HG02798 (cell line): ENCODE data around the gene NR0B1.

Source experiments
- ATAC-seq: cut with Tn5 transposase; IDR thresholded peaks from one replicate; pipeline ENCODE4 v1.9.1; 2021; ENCODE audit warnings: mild to moderate bottlenecking; ENCODE audit not compliant: unreplicated experiment, poor library complexity

The NR0B1 gene, protein sequence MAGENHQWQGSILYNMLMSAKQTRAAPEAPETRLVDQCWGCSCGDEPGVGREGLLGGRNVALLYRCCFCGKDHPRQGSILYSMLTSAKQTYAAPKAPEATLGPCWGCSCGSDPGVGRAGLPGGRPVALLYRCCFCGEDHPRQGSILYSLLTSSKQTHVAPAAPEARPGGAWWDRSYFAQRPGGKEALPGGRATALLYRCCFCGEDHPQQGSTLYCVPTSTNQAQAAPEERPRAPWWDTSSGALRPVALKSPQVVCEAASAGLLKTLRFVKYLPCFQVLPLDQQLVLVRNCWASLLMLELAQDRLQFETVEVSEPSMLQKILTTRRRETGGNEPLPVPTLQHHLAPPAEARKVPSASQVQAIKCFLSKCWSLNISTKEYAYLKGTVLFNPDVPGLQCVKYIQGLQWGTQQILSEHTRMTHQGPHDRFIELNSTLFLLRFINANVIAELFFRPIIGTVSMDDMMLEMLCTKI

DNA sequence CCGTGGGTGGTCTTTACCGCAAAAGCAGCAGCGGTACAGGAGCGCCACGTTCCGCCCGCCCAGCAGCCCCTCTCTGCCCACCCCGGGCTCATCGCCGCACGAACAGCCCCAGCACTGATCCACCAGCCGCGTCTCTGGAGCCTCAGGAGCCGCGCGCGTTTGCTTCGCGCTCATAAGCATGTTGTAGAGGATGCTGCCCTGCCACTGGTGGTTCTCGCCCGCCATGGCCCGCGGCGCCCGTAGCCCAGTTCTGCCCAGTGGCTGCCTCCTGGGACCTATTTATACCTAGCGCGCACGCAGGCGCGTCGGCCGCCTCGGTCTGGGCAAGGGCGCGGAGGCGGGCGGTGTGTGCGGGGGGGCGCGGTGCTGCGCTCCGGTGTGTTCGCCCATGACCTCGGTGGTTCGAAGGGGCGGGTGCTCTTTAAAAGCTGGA is at the start of gene NR0B1:
TSS of gene NR0B1 (minus strand) at position 252 of the 433 bp plus-strand sequence. CDS start at position 225, 27 bp downstream.
- ATAC-seq, result no peak

DNA sequence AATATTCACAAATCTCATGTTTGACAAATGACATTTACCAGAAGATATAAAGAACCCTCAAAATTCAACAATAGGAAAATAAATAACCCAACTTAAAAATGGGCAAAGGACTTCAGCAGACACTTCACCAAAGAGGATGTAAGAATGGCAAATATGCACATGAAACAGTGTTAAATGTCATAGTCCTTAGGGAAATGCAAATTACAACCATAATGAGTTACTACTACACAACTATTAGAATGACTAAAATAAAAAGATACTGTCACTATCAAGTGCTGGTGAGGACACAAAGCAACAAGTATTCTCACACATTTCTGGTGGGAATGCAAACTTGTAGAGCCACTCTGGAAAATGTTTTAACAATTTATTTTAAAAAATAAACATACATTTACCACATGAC is 40.8 kb upstream of the NR0B1 start:
- ATAC-seq, result no peak

DNA sequence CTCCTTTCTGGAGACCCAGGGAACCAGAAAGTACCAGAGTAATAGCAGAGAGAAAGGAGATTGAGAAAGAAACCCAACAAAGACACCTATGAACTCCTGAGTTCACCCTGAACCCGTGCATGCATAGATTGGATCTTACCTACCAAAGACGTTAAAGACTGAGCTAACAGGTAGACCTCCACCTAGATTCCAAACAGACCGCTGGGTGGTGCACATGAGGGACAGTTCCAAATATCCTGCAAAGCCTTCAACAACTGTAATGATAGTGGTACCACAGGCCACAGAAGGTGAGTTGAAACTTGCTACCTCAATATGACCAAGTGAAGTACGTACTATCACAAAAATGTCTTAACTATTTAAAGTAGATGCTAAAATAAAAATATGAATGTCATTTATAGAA is 34.0 kb upstream of the NR0B1 start:
- no peak for ATAC-seq

DNA sequence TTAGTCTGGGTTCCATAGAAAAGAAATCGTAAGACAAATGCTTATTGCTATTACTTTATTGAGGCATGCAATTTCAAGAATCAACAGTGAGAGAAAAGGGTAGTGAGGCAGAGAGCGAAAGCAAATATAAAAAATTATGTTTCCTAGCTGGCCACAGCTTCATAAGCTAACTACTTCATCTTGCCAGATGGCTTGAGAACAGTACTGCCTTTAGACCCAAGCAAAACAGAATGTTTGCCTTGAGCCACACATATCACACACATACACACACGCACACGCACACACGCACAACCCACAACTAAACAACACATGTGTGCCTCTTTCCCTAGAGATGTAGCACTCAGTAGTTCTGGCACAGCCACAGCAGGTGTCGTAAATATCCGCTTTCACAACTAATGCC is 31.6 kb upstream of the NR0B1 start:
- no peak for ATAC-seq

DNA sequence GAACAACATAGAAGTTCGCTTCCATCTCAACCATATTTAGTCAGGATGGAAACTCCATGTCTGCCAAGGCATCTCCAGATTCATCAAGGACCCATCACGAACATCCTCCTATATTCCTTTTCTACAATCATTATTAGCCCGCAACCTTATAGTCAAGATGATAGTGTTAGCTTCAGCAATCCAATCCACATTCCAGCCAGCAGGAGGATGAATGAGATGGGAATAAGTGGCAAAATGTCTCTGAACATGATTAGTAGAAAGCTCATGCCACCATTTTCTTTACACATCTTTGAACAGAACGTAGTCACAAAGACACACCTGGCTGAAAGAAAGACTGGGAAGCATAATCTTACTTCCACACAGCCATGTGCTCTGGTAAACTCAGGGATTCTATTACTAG is 18.6 kb upstream of the NR0B1 start:
- ATAC-seq, result no peak

DNA sequence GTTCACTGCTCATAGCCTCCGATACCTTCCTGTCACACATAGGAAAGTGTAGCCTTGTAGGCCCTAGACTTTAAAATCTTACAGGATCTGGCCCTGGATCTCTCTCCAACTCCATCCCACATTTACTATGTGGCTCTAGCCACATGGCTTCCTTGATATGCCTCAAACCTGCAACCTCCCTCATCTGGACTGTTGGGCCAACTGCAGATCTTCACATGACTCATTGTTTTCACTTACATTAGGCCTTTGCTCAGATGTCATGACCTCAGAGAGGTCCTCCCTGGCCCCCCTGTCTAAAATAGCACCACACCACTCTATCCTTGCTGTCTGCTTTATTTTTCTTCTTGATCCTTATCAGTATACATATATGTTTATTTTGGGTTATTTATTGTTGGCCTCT is 8.1 kb upstream of the NR0B1 start:
- ATAC-seq, result no peak

DNA sequence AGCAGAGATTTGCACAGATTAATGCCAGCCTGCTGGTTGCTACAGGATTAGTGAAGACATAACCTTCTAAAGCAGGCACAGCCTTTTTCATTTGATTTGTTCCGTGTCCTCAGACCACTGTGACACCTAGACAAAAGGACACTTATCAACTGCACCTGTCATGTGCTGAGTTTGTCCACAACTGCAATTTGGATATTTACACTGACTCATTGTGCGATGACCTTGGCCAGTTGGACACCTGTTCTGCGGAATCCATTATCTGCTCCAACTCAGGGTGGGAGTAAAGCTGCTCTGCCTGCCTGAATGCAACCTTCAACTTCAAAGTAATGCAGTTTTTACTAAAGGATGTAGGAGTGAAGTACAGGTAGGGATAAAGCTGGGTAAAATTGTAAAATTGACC is 4.1 kb upstream of the NR0B1 start:
- no peak for ATAC-seq

DNA sequence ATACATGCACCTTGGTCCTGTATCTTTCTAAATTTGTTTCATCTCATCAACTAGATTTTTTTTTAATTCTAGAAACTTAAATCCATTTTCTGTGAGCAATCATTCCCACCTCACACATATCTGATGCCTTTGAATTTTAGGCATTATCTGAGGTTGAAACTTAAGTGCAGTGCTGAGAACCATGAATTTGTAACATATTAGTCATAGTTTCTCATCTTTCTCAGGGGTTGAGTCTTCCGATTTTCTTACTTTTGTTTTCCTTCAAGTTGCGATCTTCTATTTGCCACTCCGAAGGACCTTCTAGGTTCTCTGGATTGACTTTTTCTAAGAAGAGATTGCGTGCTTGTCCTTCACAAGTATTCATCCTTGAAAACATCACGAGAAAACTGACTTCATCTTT is 3.7 kb upstream of the NR0B1 start:
- ATAC-seq, result no peak

DNA sequence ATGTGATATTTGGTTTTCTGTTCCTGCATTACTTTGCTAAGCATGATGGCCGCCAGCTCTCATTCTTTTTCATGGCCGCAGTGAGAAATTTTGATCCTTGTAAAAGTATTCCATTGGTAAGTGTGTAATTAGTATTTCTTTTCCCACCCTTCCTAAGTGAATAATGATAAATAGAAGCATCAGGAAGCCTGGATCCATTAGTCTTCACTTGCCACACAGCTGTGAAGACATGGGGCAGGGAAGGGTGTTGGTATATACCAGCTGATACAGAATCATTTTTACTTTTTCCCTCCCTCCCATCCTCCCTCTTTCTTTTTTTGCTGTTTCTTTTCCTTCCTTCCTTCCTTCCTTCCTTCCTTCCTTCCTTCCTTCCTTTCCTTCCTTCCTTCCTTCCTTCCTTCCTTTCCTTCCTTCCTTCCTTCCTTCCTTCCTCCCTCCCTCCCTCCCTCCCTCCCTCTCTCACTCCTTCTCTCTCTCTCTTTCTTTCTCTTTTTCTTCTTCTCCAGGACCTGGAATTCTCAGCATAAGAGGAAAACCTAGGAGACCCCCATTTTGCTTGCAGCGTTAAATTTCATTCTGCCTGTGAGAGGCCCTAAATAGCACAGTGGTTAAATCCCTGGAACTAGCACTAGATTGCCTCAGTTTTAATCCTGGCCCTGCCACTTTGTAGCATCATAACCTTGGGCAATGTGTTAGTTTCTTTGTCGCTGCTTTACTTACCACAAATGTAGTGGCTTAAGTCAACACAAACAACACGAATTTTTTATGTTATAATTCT is 1.4 kb upstream of the NR0B1 start:
- no peak for ATAC-seq

DNA sequence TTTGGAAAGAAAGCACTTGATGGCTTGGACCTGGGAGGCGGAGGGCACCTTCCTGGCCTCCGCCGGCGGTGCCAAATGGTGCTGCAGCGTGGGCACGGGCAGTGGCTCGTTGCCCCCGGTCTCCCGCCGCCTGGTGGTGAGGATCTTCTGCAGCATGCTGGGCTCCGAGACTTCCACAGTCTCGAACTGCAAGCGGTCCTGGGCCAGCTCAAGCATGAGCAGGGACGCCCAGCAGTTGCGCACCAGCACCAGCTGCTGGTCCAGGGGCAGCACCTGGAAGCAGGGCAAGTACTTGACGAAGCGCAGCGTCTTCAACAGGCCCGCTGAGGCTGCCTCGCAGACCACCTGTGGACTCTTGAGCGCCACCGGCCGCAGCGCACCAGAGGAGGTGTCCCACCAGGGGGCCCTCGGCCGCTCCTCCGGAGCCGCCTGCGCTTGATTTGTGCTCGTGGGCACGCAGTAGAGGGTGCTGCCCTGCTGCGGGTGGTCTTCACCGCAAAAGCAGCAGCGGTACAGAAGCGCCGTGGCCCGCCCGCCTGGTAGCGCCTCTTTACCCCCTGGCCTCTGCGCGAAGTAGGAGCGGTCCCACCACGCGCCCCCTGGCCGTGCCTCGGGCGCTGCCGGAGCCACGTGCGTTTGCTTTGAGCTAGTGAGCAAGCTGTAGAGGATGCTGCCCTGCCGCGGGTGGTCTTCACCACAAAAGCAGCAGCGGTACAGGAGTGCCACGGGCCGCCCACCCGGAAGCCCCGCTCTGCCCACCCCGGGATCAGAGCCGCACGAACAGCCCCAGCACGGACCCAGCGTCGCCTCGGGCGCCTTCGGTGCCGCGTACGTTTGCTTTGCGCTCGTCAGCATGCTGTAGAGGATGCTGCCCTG is 689 bp downstream of the NR0B1 start:
- no peak for ATAC-seq

DNA sequence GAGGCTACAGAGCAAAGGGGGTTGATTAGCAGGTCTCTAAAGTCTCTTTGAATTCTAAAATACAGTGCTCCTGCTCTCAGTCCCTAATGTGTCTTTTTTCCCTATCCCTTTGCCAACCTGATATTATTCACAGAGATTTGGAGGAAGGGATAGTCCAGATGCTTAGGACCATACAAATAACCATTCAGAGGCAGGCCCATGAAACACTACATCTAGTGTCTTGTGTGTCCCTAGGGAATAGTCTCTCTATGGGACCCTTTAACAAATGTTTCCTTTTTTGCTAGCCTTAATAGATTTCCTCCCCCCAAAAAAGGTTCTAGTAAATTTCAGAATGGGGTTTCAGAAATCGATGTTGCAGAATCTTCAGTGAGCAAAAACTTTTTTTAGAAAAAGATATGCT is 1.7 kb downstream of the NR0B1 start:
- ATAC-seq, result no peak

DNA sequence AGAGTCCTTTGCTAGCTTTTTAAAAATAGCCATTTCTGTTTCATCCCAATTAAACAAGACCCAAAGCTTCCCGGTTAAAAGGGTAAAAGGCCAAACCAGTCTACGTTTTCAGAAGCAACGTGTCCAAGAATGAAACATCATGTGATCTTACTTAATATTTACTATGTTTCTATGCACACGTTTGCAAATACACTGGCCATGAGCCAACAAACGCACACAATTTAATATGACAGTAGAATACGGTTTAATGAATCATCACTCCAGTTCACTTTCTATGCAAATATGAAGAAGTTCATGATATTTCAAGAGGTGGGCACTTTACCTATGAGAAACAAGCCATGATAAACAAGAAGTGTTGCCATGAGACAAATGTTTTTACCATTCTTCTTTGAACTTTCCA is 4.3 kb downstream of the NR0B1 start:
- no peak for ATAC-seq

DNA sequence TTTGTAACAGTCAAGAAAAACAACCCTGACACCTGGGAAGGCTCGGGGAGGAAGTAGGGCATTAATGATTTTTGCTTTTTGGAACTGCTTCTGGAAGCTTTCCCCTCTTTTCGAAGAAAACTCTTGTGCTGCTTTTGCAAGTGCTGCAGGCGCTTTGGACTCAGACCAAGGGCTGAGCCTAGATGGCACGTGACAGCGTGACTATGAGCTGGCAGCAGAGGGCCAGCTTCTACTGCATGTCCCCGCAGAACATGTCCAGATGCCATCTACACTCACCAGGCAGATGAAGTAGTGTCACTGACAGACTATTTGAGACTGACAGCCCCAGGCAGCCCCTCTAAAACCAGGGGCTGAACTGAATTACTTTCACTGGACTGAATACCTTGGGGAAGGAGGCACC is 6.2 kb downstream of the NR0B1 start:
- no peak for ATAC-seq

DNA sequence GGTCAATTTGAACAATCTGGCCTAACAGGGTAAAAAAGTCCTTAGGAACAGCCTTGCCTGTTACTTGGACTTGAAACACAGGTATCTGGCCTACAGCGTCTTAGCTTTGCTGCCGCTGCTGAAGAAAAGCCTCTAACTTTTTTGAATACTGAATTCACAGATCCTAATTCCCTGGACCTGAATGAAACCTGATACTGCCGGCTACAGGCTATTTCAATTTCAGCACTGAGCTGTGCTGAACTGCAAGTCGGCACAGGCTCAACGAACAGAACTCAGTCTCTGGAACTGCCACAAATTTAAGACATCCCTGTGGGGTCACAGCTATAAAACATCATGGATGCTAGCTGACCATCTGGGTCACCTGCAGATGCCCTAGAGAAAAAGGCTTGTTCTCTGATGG is 7.2 kb downstream of the NR0B1 start:
- ATAC-seq, result no peak

DNA sequence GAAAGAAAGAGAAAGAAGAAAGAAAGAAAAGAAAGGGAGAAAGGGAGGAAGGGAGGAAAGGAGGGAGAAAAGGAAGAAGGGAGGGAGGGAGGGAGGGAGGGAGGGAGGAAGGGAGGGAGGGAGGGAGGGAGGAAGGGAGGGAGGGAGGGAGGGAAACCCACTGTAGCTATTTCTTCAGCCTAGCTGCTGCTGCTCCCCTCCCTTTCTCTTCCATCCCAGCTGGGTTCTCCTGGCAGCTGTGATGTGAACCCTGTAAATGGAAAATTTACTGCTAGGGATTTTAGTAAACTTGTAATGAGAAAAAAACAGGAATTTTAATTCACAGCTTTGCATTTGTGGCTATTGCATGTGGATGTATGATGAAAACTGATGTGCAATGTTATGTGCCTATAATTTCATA is 8.0 kb downstream of the NR0B1 start:
- ATAC-seq, result no peak

DNA sequence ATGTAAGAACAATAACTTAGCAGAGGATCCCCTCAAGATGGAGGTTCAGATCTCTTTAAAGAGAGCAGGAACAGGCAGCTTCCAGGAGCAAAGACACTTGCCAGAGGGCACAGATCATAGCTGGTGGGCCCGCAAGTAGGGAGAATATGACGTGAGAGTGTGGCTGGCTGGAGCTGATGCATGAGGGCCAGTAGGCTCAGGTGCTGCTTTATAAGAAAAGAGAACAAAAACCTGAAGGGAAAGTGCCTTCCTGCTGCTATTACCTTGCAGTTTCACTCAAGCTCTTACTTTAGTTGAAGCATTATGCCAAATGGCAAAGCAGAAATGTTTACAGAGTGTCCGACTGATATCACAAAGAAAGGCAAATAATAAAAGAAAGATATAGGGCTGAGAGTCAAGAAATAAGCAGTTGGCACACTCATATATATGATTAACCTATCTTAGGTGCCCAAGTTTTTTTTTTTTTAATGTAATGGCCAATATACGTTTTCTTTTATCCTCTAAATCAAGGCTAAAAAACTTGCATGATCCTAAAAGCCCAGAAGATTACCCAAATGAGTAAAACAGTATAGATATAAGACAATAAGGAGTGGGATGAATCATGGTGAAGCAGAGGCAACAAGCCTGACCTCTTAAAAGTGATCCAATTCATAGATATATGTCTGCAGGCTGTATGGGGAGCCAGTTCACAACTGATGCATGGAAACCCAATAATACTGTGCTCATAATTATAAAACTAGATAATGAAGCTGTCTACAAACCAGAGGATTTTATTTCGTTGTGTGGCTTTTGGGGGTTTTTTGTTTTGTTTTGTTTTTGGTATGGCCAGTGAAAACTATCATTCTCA is 12.6 kb downstream of the NR0B1 start:
- ATAC-seq, result no peak

DNA sequence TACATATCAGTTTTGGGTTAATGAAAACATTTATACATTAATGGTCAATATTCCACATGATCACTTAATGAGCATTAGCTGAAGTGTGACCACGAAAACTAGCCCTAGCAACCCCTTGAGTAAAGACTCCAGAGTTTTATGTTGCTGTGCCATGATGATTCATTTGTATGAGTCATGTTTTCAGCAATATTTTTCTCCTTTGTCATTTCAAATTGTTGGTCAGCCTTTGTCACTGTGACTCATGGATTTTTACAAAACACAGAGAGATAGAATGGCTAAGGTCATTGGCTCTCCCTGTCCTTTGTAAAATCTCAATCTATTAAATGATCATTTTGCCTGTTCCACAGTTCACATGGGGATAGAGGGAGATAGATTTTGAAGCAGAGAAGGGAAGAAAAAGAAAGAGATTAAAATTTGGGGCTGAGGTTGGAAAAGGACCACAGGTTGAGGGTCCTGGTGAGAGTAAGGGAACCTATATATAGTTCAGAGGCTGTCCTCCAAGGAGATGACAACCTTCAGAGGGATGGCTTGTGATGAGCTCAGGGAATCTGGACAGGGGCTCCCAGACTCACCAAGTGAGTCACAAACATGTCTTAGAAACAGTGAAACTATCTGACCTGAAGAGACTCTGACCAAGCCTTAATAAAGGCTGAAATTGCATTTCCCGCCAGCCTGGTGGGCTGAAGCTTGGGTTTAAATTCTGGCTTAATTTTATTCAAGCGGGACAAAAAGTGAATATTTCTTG is 25.6 kb downstream of the NR0B1 start:
- ATAC-seq, result no peak

DNA sequence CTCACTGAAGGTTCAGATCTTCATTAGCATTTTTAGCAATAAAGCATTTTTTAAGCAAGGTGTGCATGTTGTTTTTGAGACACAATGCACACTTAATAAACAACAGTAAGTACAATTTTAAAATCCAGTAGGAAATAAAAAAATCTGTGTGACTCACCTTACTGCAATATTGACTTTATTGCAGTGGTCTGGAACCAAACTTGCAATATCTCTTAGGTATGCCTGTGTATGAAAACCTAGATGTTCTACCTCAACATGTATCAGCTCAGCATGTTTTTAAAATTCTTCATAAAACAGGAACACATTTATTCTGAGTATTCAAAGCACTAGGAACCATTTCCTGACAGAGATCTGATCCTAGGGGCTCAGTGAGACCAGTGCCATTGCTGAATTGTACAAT is 26.7 kb downstream of the NR0B1 start:
- ATAC-seq, result no peak

DNA sequence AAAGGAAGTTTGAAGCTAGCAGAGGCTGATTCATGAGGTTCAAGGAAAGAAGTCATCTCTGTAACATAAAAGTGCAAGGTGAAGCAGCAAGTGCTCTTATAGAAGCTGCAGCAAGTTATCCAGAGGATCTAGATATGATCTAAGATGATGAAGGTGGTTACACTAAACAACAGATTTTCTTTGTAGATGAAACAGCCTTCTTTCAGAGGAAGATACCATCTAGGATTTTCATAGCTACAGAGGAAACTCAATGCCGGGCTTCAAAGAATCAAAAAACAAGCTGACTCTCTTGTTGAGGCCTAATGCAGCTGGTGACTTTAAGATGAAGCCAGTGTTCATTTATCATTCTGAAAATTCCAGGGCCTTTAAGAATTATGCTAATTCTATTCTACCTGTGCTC is 28.8 kb downstream of the NR0B1 start:
- no peak for ATAC-seq
